ENCODE data around the gene BNC2. TPM values are rescaled to one million over a fixed set of nuclear protein-coding genes. Genes with fewer than 3 reads are reported as not detected.

BNC2 gene
- total RNA-seq, 2 donors from 2014 or later, result 0.99 to 1.8 TPM

- Histone ChIP-seq H3K4me3 (no peak overlapping the region), H3K9me3 (no peaks in the 10 kb centered on the region), H3K27ac (no peak overlapping the region), H3K36me3 (replicated peaks in 1 of 2; ENCODE audit: insufficient read depth in 1 of 2, low read depth in 2 of 2) (no peaks in the 10 kb centered on the region), H3K4me1 (no peaks in the 10 kb centered on the region), H3K27me3 (no peaks in the 10 kb centered on the region)
- intact Hi-C loops (cut with DNase I), result no loop called here
- no peak for ATAC-seq
- no peak for TF ChIP-seq CTCF (IDR thresholded peaks at IDR 0.05)
- TF ChIP-seq POLR2A (IDR thresholded peaks at IDR 0.05), result no peak
- WGBS, 2 donors, result 58 to 65% methylated on average over 3 of the region's 3 CpGs
- no peak for DNase-seq
These were observed 346.4 kb downstream of the BNC2 start for GRCh38 chr9:16524078-16524477.

- 48 to 52% methylated on average over 3 of the region's 3 CpGs for WGBS, 2 donors
- TF ChIP-seq POLR2A (IDR thresholded peaks at IDR 0.05) (no peak), CTCF (IDR thresholded peaks at IDR 0.05) (no peak)
- Histone ChIP-seq H3K36me3 (replicated peaks in 1 of 2; ENCODE audit: insufficient read depth in 1 of 2, low read depth in 2 of 2) (no peaks in the 10 kb centered on the region), H3K27me3 (no peaks in the 10 kb centered on the region), H3K4me3 (no peak overlapping the region), H3K4me1 (no peaks in the 10 kb centered on the region), H3K27ac (peak overlapping the region in 1 of 4 donors; percentile 18), H3K9me3 (no peaks in the 10 kb centered on the region)
- DNase-seq (peak in 1 of 4 donors; percentile 39), ATAC-seq (no peak)
- intact Hi-C loops (cut with DNase I), result no loop called here
These were observed 348.5 kb downstream of the BNC2 start for GRCh38 chr9:16521868-16522411.

GRCh38 chr9:16519001-16519400 lies 351.5 kb downstream of the BNC2 start:
- Histone ChIP-seq H3K36me3 (replicated peaks in 1 of 2; ENCODE audit: insufficient read depth in 1 of 2, low read depth in 2 of 2) (no peaks in the 10 kb centered on the region), H3K27ac (no peak overlapping the region), H3K9me3 (no peaks in the 10 kb centered on the region), H3K27me3 (no peaks in the 10 kb centered on the region), H3K4me3 (no peak overlapping the region), H3K4me1 (no peaks in the 10 kb centered on the region)
- DNase-seq, result no peak
- 47 to 60% methylated on average over 2 of the region's 2 CpGs for WGBS, 2 donors
- TF ChIP-seq CTCF (IDR thresholded peaks at IDR 0.05) (no peak), POLR2A (IDR thresholded peaks at IDR 0.05) (no peak)
- intact Hi-C loops (cut with DNase I), result no loop called here
- no peak for ATAC-seq

- Histone ChIP-seq H3K4me3 (no peak overlapping the region), H3K36me3 (replicated peaks in 1 of 2; ENCODE audit: insufficient read depth in 1 of 2, low read depth in 2 of 2) (no peaks in the 10 kb centered on the region), H3K27ac (no peak overlapping the region), H3K4me1 (no peaks in the 10 kb centered on the region), H3K9me3 (no peaks in the 10 kb centered on the region), H3K27me3 (no peaks in the 10 kb centered on the region)
- WGBS, 2 donors, result 58 to 61% methylated on average over 2 of the region's 2 CpGs
- intact Hi-C loops (cut with DNase I), result no loop called here
- no peak for ATAC-seq
- DNase-seq, result no peak
- TF ChIP-seq CTCF (IDR thresholded peaks at IDR 0.05), result no peak
- TF ChIP-seq POLR2A (IDR thresholded peaks at IDR 0.05), result no peak
These were observed 353.6 kb downstream of the BNC2 start for GRCh38 chr9:16516891-16517290.

GRCh38 chr9:16515879-16516301 lies 354.6 kb downstream of the BNC2 start:
- TF ChIP-seq POLR2A (IDR thresholded peaks at IDR 0.05) (no peak), CTCF (IDR thresholded peaks at IDR 0.05) (no peak)
- Histone ChIP-seq H3K36me3 (replicated peaks in 1 of 2; ENCODE audit: insufficient read depth in 1 of 2, low read depth in 2 of 2) (no peaks in the 10 kb centered on the region), H3K9me3 (no peaks in the 10 kb centered on the region), H3K27me3 (no peaks in the 10 kb centered on the region), H3K27ac (no peak overlapping the region), H3K4me3 (no peak overlapping the region), H3K4me1 (no peaks in the 10 kb centered on the region)
- WGBS, 2 donors, result 59 to 60% methylated on average over 4 of the region's 4 CpGs
- no peak for ATAC-seq
- no peak for DNase-seq
- intact Hi-C loops (cut with DNase I), result no loop called here
